GM23248 (cell line): ENCODE measurements around the gene LUM.

Source experiments
- EZH2 ChIP-seq: fragments of 200-600 bp; sonication (generic); IDR thresholded peaks from 2 replicates; pipeline ENCODE4 v1.6.1; 2018; ENCODE audit warnings: antibody characterized with exemption, mild to moderate bottlenecking; ENCODE audit not compliant: insufficient read depth, poor library complexity, severe bottlenecking
- EZH2phosphoT487 ChIP-seq: fragments of 200-600 bp; sonication (generic); IDR thresholded peaks from 2 replicates; pipeline ENCODE4 v1.6.1; 2018; ENCODE audit warnings: antibody characterized with exemption, moderate library complexity, mild to moderate bottlenecking, low read depth; ENCODE audit not compliant: insufficient read depth

DNA sequence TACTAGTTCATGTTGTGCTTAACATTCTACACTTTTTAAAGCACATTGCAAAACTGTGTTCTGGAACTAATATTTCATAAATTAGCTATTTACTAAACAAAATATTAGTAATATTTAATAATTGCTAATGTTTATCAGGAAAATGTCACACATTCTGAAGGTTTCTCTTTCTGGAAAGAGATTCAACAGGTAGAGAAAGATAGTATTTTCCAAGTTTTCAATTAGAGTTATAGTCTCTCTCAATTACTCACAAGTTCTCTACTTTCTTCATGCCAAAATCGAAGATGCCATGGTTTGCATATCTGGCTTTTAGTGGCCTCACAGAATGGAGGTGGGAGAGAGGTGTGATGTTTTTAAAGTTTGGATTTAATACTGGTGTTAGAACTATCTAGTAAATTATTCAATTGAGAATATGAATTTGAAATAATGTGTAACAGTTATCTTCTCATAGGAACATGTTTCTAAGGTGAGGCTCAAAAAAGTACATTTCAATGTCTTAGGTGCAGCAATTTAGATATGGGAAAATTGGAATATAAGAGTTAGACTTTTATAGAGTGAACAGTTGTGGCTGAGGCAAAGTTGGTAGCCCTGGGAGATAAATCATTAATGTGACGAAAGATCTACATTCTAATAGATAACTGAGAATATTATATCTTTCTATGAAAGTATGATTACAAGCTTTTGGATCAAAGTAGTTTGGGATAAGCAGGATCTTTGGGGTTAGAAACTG, 1.5 kb downstream of the LUM start:
- TF ChIP-seq EZH2 (no peak), EZH2phosphoT487 (no peak)
